Activated effector memory CD4-positive, alpha-beta T cell treated with Interleukin-2 at 50 U/mL for 16 hours (primary cell): ENCODE measurements around the gene TRIM44.
"Not testable (repeated sequence)": the region's sequence is repeated elsewhere in the genome, so short reads cannot be mapped to it uniquely, and the experiment has no call there.

Experiments
- DNase-seq: peaks from one replicate; pipeline ENCODE4 v3.0.0-alpha.2; 2020

TRIM44 gene

GRCh38 chr11:35675901-35676610 is 13.5 kb downstream of the TRIM44 start:
- no peak for DNase-seq

GRCh38 chr11:35676611-35676965 is 14.0 kb downstream of the TRIM44 start:
- DNase-seq, result no peak

- DNase-seq, result no peak
These were observed 15.3 kb downstream of the TRIM44 start for GRCh38 chr11:35677904-35678303.

GRCh38 chr11:35678471-35678870 is 15.9 kb downstream of the TRIM44 start:
- DNase-seq, result no peak

GRCh38 chr11:35678975-35679374 is 16.4 kb downstream of the TRIM44 start:
- no peak for DNase-seq

GRCh38 chr11:35680506-35680905 is 17.9 kb downstream of the TRIM44 start:
- no peak for DNase-seq

GRCh38 chr11:35681163-35681767 is 18.7 kb downstream of the TRIM44 start:
- DNase-seq, result no peak

GRCh38 chr11:35682230-35683173 is 19.9 kb downstream of the TRIM44 start:
- no peak for DNase-seq

GRCh38 chr11:35683728-35684339 is 21.3 kb downstream of the TRIM44 start:
- DNase-seq, result no peak

- DNase-seq, result no peak
These were observed 25.4 kb downstream of the TRIM44 start for GRCh38 chr11:35688023-35688422.

- no peak for DNase-seq
These were observed 26.8 kb downstream of the TRIM44 start for GRCh38 chr11:35689081-35689996.

- no peak for DNase-seq
These were observed 39.6 kb downstream of the TRIM44 start for GRCh38 chr11:35702126-35702525.

GRCh38 chr11:35709376-35709775 is 46.8 kb downstream of the TRIM44 start:
- no peak for DNase-seq

GRCh38 chr11:35711173-35711910 is 48.8 kb downstream of the TRIM44 start:
- no peak for DNase-seq

GRCh38 chr11:35711924-35712323 is 49.3 kb downstream of the TRIM44 start:
- DNase-seq, result no peak

- DNase-seq, result no peak
These were observed 50.0 kb downstream of the TRIM44 start for GRCh38 chr11:35712533-35712932.

GRCh38 chr11:35714882-35715627 is 52.5 kb downstream of the TRIM44 start:
- DNase-seq, result no peak

GRCh38 chr11:35715677-35716076 is 53.1 kb downstream of the TRIM44 start:
- not testable (repeated sequence) for DNase-seq

GRCh38 chr11:35717043-35717442 is 54.5 kb downstream of the TRIM44 start:
- no peak for DNase-seq

- no peak for DNase-seq
These were observed 54.9 kb downstream of the TRIM44 start for GRCh38 chr11:35717520-35717919.
